ELR (cell line): Measurements from ENCODE around the gene GRK3.
A peak's percentile ranks its signal among the peaks of the same experiment; 100 is the strongest.
"Not testable (repeated sequence)": the region's sequence is repeated elsewhere in the genome, so short reads cannot be mapped to it uniquely, and the experiment has no call there.

ENCODE experiments used
- DNase-seq: peaks from one replicate; pipeline ENCODE4 v3.0.0-alpha.2; 2015; ENCODE audit warnings: low read depth

The GRK3 gene

GRCh38 chr22:25572708-25573171 is 8.3 kb downstream of the GRK3 start:
- no peak for DNase-seq

- no peak for DNase-seq
These were observed 9.4 kb downstream of the GRK3 start for GRCh38 chr22:25573841-25574240.

GRCh38 chr22:25574736-25575135 is 10.3 kb downstream of the GRK3 start:
- no peak for DNase-seq

GRCh38 chr22:25575674-25576392 is 11.4 kb downstream of the GRK3 start:
- not testable (repeated sequence) for DNase-seq

GRCh38 chr22:25581452-25581851 is 17.0 kb downstream of the GRK3 start:
- not testable (repeated sequence) for DNase-seq

- peak; percentile 55 for DNase-seq
These were observed 18.5 kb downstream of the GRK3 start for GRCh38 chr22:25582946-25583345.

- DNase-seq, result peak; percentile 80
These were observed 20.5 kb downstream of the GRK3 start for GRCh38 chr22:25584993-25585392.

- not testable (repeated sequence) for DNase-seq
These were observed 25.2 kb downstream of the GRK3 start for GRCh38 chr22:25589664-25590063.

GRCh38 chr22:25593323-25593722 is 28.8 kb downstream of the GRK3 start:
- DNase-seq, result not testable (repeated sequence)

GRCh38 chr22:25598609-25599008 is 34.1 kb downstream of the GRK3 start:
- no peak for DNase-seq

GRCh38 chr22:25602445-25602844 is 38.0 kb downstream of the GRK3 start:
- DNase-seq, result no peak

- peak; percentile 22 for DNase-seq
These were observed 38.4 kb downstream of the GRK3 start for GRCh38 chr22:25602916-25603315.

GRCh38 chr22:25605146-25605545 is 40.7 kb downstream of the GRK3 start:
- DNase-seq, result not testable (repeated sequence)

- DNase-seq, result not testable (repeated sequence)
These were observed 41.1 kb downstream of the GRK3 start for GRCh38 chr22:25605565-25605964.

- not testable (repeated sequence) for DNase-seq
These were observed 46.8 kb downstream of the GRK3 start for GRCh38 chr22:25611284-25611683.

- DNase-seq, result not testable (repeated sequence)
These were observed 48.7 kb downstream of the GRK3 start for GRCh38 chr22:25613131-25613530.

GRCh38 chr22:25613558-25613957 is 49.1 kb downstream of the GRK3 start:
- not testable (repeated sequence) for DNase-seq

GRCh38 chr22:25614791-25615190 is 50.3 kb downstream of the GRK3 start:
- not testable (repeated sequence) for DNase-seq

GRCh38 chr22:25621986-25622385 is 57.5 kb downstream of the GRK3 start:
- no peak for DNase-seq

- DNase-seq, result no peak
These were observed 58.8 kb downstream of the GRK3 start for GRCh38 chr22:25623310-25623734.

- DNase-seq, result no peak
These were observed 59.4 kb downstream of the GRK3 start for GRCh38 chr22:25623851-25624250.

- no peak for DNase-seq
These were observed 60.0 kb downstream of the GRK3 start for GRCh38 chr22:25624476-25624875.

GRCh38 chr22:25625747-25626623 is 61.5 kb downstream of the GRK3 start:
- DNase-seq, result not testable (repeated sequence)
